OCI-LY1 (cell line): ENCODE results near the gene LNX1.

Experiments
- EZH2 ChIP-seq: fragments of 200-600 bp; sonication (generic), shearing (Covaris generic); IDR thresholded peaks from 2 replicates; pipeline ENCODE4 v1.8.0; 2017; ENCODE audit warnings: borderline replicate concordance, mixed run types, mild to moderate bottlenecking, antibody characterized with exemption, low read length, moderate library complexity, mixed read lengths
- TF ChIP-seq, protein P1 (sequence below): fragments of 200-600 bp; sonication (generic), shearing (Covaris generic); IDR thresholded peaks from 2 replicates; pipeline ENCODE4 v1.5.1; 2017; ENCODE audit warnings: mild to moderate bottlenecking, antibody characterized with exemption, low read length, moderate library complexity, mixed read lengths

DNA sequence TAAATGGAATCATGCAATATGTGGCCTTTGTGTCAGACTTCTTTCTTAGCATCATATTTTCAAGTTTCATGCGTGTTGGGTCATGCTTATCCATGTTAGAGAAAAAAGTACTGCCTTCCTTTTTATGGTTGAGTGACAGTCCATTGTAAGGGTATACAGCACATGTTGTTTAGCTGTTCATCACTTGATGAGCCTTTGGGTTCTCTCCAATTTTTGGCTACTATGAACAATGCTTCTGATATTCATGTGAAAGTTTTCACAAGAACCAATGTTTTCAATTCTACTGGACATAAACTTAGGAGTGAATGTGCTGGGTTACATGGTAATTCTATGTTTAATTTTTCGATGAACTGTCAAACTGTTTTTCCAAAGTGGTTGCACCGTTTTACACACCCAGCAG is 28.1 kb upstream of the LNX1 start:
- TF ChIP-seq, protein P1, sequence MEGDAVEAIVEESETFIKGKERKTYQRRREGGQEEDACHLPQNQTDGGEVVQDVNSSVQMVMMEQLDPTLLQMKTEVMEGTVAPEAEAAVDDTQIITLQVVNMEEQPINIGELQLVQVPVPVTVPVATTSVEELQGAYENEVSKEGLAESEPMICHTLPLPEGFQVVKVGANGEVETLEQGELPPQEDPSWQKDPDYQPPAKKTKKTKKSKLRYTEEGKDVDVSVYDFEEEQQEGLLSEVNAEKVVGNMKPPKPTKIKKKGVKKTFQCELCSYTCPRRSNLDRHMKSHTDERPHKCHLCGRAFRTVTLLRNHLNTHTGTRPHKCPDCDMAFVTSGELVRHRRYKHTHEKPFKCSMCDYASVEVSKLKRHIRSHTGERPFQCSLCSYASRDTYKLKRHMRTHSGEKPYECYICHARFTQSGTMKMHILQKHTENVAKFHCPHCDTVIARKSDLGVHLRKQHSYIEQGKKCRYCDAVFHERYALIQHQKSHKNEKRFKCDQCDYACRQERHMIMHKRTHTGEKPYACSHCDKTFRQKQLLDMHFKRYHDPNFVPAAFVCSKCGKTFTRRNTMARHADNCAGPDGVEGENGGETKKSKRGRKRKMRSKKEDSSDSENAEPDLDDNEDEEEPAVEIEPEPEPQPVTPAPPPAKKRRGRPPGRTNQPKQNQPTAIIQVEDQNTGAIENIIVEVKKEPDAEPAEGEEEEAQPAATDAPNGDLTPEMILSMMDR: no peak
- TF ChIP-seq EZH2: no peak
